GM18858 (cell line): ENCODE results near the gene DUSP5.
"Not testable (repeated sequence)": the region's sequence is repeated elsewhere in the genome, so short reads cannot be mapped to it uniquely, and the experiment has no call there.

Source experiments
- ATAC-seq: cut with Tn5 transposase; IDR thresholded peaks from one replicate; pipeline ENCODE4 v1.9.1; 2021; ENCODE audit not compliant: unreplicated experiment

Gene DUSP5

GRCh38 chr10:110512461-110513187 is 14.9 kb downstream of the DUSP5 start:
- ATAC-seq = no peak

- ATAC-seq = no peak
Measured at GRCh38 chr10:110513949-110514348, 16.2 kb downstream of the DUSP5 start.

GRCh38 chr10:110514848-110515247 is 17.1 kb downstream of the DUSP5 start:
- ATAC-seq = no peak

GRCh38 chr10:110516815-110517492 is 19.2 kb downstream of the DUSP5 start:
- no peak for ATAC-seq

- no peak for ATAC-seq
Measured at GRCh38 chr10:110522365-110522988, 24.8 kb downstream of the DUSP5 start.

- ATAC-seq = no peak
Measured at GRCh38 chr10:110523736-110524135, 26.0 kb downstream of the DUSP5 start.

- ATAC-seq = no peak
Measured at GRCh38 chr10:110524179-110524858, 26.6 kb downstream of the DUSP5 start.

- no peak for ATAC-seq
Measured at GRCh38 chr10:110524859-110525232, 27.1 kb downstream of the DUSP5 start.

GRCh38 chr10:110525349-110526260 is 27.9 kb downstream of the DUSP5 start:
- no peak for ATAC-seq

GRCh38 chr10:110527731-110528171 is 30.0 kb downstream of the DUSP5 start:
- no peak for ATAC-seq

GRCh38 chr10:110528224-110528996 is 30.7 kb downstream of the DUSP5 start:
- ATAC-seq = peak; percentile 8

GRCh38 chr10:110528997-110529524 is 31.4 kb downstream of the DUSP5 start:
- ATAC-seq = peak; percentile 87

GRCh38 chr10:110529596-110530011 is 31.9 kb downstream of the DUSP5 start:
- no peak for ATAC-seq

- no peak for ATAC-seq
Measured at GRCh38 chr10:110530131-110530831, 32.6 kb downstream of the DUSP5 start.

- no peak for ATAC-seq
Measured at GRCh38 chr10:110531687-110532086, 34.0 kb downstream of the DUSP5 start.

- not testable (repeated sequence) for ATAC-seq
Measured at GRCh38 chr10:110532628-110533027, 34.9 kb downstream of the DUSP5 start.

GRCh38 chr10:110533149-110533548 is 35.4 kb downstream of the DUSP5 start:
- ATAC-seq = no peak

- ATAC-seq = no peak
Measured at GRCh38 chr10:110534571-110534970, 36.9 kb downstream of the DUSP5 start.
